Gastrocnemius medialis (tissue), 4 donors: ENCODE results near the gene KRT79. TPM values are rescaled to one million over a fixed set of nuclear protein-coding genes. Genes with fewer than 3 reads are reported as not detected.

Experiments used
- ATAC-seq, 2 donors: fragments of 150-250 bp; one replicate each; pipeline ENCODE4 v1.9.1; 2016
- DNase-seq, 2 donors: peaks; one replicate each; pipeline ENCODE4 v3.0.0-alpha.2; 2019
- H3K27ac ChIP-seq, 4 donors: fragments of 200-600 bp; sonication (generic); 1 replicate in 1 of 4; 2 replicates in 3 of 4; pipeline ENCODE4 v1.5.1; 2016 to 2018; ENCODE audit warnings: mild to moderate bottlenecking in 2 of 4, moderate library complexity in 1 of 4
- H3K27me3 ChIP-seq, 3 donors: fragments of 200-600 bp; sonication (generic) in 2 of 3; 1 replicate in 1 of 3; 2 replicates in 2 of 3; pipeline versions ENCODE4 v1.5.1 to v1.6.0; 2016 to 2019; ENCODE audit warnings: mild to moderate bottlenecking in 1 of 3, moderate library complexity in 1 of 3
- H3K36me3 ChIP-seq, 2 donors: fragments of 200-600 bp; sonication (generic) in 1 of 2; one replicate each; pipeline ENCODE4 v1.5.1; 2017 to 2018
- H3K4me1 ChIP-seq, 2 donors: fragments of 200-600 bp; sonication (generic) in 1 of 2; one replicate each; pipeline ENCODE4 v1.5.1; 2016 to 2017; ENCODE audit warnings: mild to moderate bottlenecking in 2 of 2
- H3K4me3 ChIP-seq, 4 donors: fragments of 200-600 bp; sonication (generic) in 3 of 4; 1 replicate in 1 of 4; 2 replicates in 3 of 4; pipeline ENCODE4 v1.5.1; 2016 to 2019; ENCODE audit warnings: mild to moderate bottlenecking in 2 of 4
- H3K9me3 ChIP-seq, 3 donors: fragments of 200-600 bp; sonication (generic) in 2 of 3; 1 replicate in 1 of 3; 2 replicates in 2 of 3; pipeline ENCODE4 v1.5.1; 2016 to 2019
- CTCF ChIP-seq, 5 experiments: fragments of 450-650 bp in 3 of 5; fragments of 200-600 bp in 2 of 5; sonication (generic) in 2 of 5; IDR thresholded peaks in 4 of 5; conservative IDR thresholded peaks in 1 of 5; 1 replicate in 4 of 5; 2 replicates in 1 of 5; pipeline ENCODE4 v1.5.1; 2016 to 2019; ENCODE audit warnings: antibody characterized with exemption in 5 of 5, mild to moderate bottlenecking in 3 of 5, moderate library complexity in 3 of 5
- POLR2A ChIP-seq, 2 donors: fragments of 450-650 bp; IDR thresholded peaks; one replicate each; pipeline ENCODE4 v1.6.1; 2017; ENCODE audit warnings: antibody characterized with exemption in 2 of 2, mild to moderate bottlenecking in 2 of 2, moderate library complexity in 2 of 2
- in situ Hi-C, 4 donors: fragments of 200-750 bp; cut with MboI; loops; one replicate each; pipeline versions ENCODE4 v1.15.0 to v1.8.0; 2017; ENCODE audit warnings: low sequenced_read_pairs in 4 of 4
- intact Hi-C: fragments of 100-400 bp; cut with DNase I; formaldehyde crosslinking; loops from one replicate; pipeline ENCODE4 v1.15.1; 2023; ENCODE audit warnings: low total_unique reads
- total RNA-seq, 4 donors: library from RNA; depleted of rRNA; stranded (reverse); fragments of >200 nt; gene quantifications; one replicate each; pipeline versions ENCODE4 v1.1.0 to v1.2.3, GENCODE V29; 2016

KRT79 gene
- total RNA-seq, 4 donors from 2014 or later = not detected

GRCh38 chr12:52873513-52873831 lies 39.4 kb upstream of the KRT79 start:
- in situ Hi-C loops = no loop called here
- DNase-seq = no peak
- no peak for TF ChIP-seq POLR2A (IDR thresholded peaks at IDR 0.05)
- TF ChIP-seq CTCF (IDR thresholded peaks at IDR 0.05 in 4 of 5, conservative IDR thresholded peaks at IDR 0.05 in 1 of 5) = no peak
- Histone ChIP-seq H3K4me1 (peaks cover 5 to 9% of the 10 kb centered on the region in 2 donors), H3K27me3 (no peaks in the 10 kb centered on the region), H3K36me3 (no peaks in the 10 kb centered on the region), H3K4me3 (peak overlapping the region in 3 of 4 donors; percentile 43 to 51 (median 48)), H3K9me3 (no peaks in the 10 kb centered on the region), H3K27ac (peak overlapping the region; percentile 34 to 62 (median 46))
- intact Hi-C loops = no loop called here
- ATAC-seq = no peak

- Histone ChIP-seq H3K9me3 (no peaks in the 10 kb centered on the region), H3K4me1 (peaks cover 5 to 9% of the 10 kb centered on the region in 2 donors), H3K36me3 (no peaks in the 10 kb centered on the region), H3K27ac (peak overlapping the region in 3 of 4 donors; percentile 34 to 62 (median 51)), H3K27me3 (no peaks in the 10 kb centered on the region), H3K4me3 (no peak overlapping the region)
- intact Hi-C loops (no loop called here), in situ Hi-C loops (no loop called here)
- ATAC-seq = no peak
- no peak for DNase-seq
- TF ChIP-seq POLR2A (IDR thresholded peaks at IDR 0.05) (no peak), CTCF (IDR thresholded peaks at IDR 0.05 in 4 of 5, conservative IDR thresholded peaks at IDR 0.05 in 1 of 5) (no peak)
Observed at GRCh38 chr12:52872644-52873389, 38.7 kb upstream of the KRT79 start.

GRCh38 chr12:52871291-52872039 lies 37.4 kb upstream of the KRT79 start:
- ATAC-seq (peak in 1 of 2 donors; percentile 17), DNase-seq (peak in 1 of 2 donors; percentile 23)
- TF ChIP-seq CTCF (IDR thresholded peaks at IDR 0.05 in 4 of 5, conservative IDR thresholded peaks at IDR 0.05 in 1 of 5) (no peak), POLR2A (IDR thresholded peaks at IDR 0.05) (no peak)
- Histone ChIP-seq H3K36me3 (no peaks in the 10 kb centered on the region), H3K9me3 (no peaks in the 10 kb centered on the region), H3K27ac (peak overlapping the region; percentile 18 to 43 (median 26)), H3K27me3 (no peaks in the 10 kb centered on the region), H3K4me3 (no peak overlapping the region), H3K4me1 (peaks cover 5 to 9% of the 10 kb centered on the region in 2 donors)
- intact Hi-C loops (no loop called here), in situ Hi-C loops (no loop called here)

- DNase-seq (no peak), ATAC-seq (no peak)
- in situ Hi-C loops (no loop called here), intact Hi-C loops (no loop called here)
- Histone ChIP-seq H3K4me1 (peaks cover 5 to 9% of the 10 kb centered on the region in 2 donors), H3K9me3 (no peaks in the 10 kb centered on the region), H3K4me3 (no peak overlapping the region), H3K27me3 (no peaks in the 10 kb centered on the region), H3K27ac (peak overlapping the region in 3 of 4 donors; percentile 19 to 43 (median 28)), H3K36me3 (no peaks in the 10 kb centered on the region)
- peak in 4 of 5 experiments; percentile 15 to 37 (median 30) for TF ChIP-seq CTCF (IDR thresholded peaks at IDR 0.05 in 4 of 5, conservative IDR thresholded peaks at IDR 0.05 in 1 of 5)
- TF ChIP-seq POLR2A (IDR thresholded peaks at IDR 0.05) = no peak
Observed at GRCh38 chr12:52870361-52871290, 36.5 kb upstream of the KRT79 start.
